Suprapubic skin (tissue), 3 donors: ENCODE data around the gene HYAL2.

Experiments used
- CTCF ChIP-seq, 2 donors: fragments of 200-600 bp in 1 of 2; fragments of 450-650 bp in 1 of 2; sonication (generic) in 1 of 2; IDR thresholded peaks; one replicate each; pipeline ENCODE4 v1.5.1; 2016 to 2019; ENCODE audit warnings: antibody characterized with exemption in 2 of 2, mild to moderate bottlenecking in 1 of 2, moderate library complexity in 1 of 2
- POLR2A ChIP-seq, 2 donors: fragments of 450-650 bp; IDR thresholded peaks; one replicate each; pipeline ENCODE4 v1.6.1; 2017; ENCODE audit warnings: antibody characterized with exemption in 2 of 2, mild to moderate bottlenecking in 2 of 2, moderate library complexity in 2 of 2

- TF ChIP-seq POLR2A (IDR thresholded peaks at IDR 0.05) (no peak), CTCF (IDR thresholded peaks at IDR 0.05) (no peak)
Measured at GRCh38 chr3:50304601-50305000, 17.9 kb downstream of the HYAL2 start.
